Measurements from ENCODE around the gene TOPAZ1.

DNA sequence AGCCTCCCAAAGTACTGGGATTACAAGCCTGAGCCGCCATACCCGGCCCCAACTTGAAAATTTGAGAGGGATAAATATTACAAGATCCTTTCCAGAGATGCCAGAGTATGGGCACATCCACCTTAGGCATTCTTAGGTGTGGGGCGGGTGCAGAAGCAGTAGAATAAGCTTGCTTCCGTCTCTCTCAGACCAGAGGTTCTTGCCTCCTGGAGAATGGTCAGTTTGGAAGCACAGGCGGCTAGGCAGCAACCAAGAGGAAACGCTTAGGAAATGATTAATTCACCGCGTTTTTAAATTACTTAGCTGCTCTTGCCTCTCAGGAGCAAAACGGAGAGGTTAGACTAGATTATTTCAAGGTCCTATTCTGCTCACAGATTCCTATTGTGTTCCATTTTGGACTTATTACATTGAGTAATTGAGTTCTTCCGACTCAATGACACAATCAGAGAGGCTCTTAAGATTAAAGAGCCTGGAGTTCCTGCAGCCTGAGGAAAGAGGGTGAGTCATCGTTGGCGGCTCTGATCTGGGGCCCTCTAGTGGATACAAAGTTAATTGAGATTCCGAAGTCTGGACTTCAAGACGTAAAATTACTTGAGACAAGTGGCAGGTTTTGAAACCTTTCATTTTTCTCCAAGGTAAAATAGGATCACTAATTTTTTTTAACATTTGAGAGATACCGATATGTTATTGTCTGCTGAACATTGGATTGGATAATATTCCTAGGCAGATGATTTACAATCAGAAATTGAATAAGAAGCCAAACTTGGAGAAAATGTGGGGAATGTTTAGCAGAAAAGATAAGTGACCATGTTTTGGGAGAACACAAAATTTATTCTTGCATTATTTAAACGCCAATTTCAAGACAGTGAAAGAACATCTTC is 5.8 kb upstream of the TOPAZ1 start:
- TF ChIP-seq POLR2A (IDR thresholded peaks at IDR 0.05; ENCODE audit: low read length), result no peak
- TF ChIP-seq GATA1 (IDR thresholded peaks at IDR 0.05; ENCODE audit: low read depth, low read length), result no peak
